Activated CD4-positive, CD25-positive, alpha-beta regulatory T cell treated with anti-CD3 and anti-CD28 coated beads, Interleukin-2, amount 50 U/mL, for 24 hours (primary cell): Measurements from ENCODE around the gene FAM135A.
"Not testable (repeated sequence)": the region's sequence is repeated elsewhere in the genome, so short reads cannot be mapped to it uniquely, and the experiment has no call there.

ENCODE experiments used
- ATAC-seq, 2 donors: fragments of 150-1000 bp; cut with Tn5 transposase; one replicate each; pipeline ENCODE4 v1.10.0; 2021; ENCODE audit warnings: mild to moderate bottlenecking in 1 of 2, moderate library complexity in 1 of 2

FAM135A gene

DNA sequence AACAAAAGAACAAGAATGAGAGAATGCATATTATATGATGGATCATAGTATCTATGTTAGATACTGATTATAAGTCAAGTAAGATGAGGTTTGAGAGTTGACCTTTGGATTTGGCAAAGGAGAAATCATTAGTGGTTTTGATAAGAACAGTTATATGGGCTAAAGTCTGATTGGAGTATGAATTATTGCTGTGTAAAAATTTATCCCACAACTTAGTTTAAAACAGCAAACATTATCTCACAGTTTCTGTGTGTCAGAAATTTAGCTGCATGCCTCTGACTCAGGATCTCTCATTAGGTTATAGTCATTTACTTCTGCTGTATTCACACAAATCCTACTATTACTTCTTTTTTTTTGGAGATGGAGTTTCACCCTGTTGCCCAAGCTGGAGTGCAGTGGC is 56.7 kb downstream of the FAM135A start:
- ATAC-seq, result no peak

DNA sequence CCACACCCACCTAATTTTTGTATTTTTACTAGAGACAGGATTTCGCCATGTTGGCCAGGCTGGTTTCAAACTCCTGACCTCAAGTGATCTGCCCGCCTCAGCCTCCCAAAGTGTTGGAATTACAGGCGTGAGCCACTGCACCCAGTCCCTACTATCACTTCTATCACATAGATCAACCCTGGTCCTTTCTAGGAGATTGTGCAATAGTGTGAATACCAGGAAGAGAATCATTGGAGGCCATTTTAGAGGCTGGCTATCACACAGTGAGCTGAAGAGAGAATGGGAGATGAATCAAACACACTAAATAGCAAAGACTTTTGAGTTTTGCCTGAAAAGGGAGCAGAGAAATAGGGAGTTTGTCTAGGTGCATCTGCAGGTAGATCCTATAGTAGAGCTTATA is 57.2 kb downstream of the FAM135A start:
- ATAC-seq, result not testable (repeated sequence)

DNA sequence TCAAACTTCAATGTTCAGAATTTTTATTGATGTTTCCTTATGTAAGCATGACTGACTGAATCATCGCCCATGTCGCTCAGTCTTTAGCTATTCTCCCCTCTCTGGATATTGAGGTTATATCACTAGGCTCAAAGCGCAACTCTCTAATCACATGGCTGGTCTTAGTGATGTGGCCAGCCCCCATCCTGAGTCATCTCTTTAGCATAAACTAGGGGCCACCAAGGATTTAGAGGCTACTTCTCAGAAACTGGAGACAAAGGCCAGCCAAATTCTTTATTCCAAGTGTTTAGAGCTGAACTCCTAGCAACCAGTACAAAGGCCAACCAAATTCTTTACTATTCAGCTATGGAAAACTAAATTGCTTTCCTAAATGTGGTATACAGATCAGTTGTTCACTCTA is 61.4 kb downstream of the FAM135A start:
- ATAC-seq, result no peak

DNA sequence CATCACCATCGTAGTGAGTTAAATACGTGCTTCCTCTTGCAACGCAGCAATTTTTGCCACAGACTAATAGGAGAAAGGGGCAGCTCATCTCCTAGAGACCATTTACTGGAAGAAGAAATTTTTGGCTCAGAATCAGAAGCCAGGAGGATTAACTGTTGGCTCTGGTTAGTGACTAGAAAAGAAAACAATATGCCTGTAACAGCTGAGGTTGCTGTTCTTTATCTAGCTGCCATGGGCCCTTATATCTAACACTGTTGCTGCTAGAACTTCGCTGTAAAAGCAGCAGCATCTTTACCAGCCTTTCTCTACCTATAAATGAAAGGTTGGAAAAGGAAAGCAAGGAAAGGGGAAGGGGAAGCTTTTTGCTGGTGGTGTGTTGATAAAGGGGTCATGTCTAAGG is 65.9 kb downstream of the FAM135A start:
- ATAC-seq, result no peak

DNA sequence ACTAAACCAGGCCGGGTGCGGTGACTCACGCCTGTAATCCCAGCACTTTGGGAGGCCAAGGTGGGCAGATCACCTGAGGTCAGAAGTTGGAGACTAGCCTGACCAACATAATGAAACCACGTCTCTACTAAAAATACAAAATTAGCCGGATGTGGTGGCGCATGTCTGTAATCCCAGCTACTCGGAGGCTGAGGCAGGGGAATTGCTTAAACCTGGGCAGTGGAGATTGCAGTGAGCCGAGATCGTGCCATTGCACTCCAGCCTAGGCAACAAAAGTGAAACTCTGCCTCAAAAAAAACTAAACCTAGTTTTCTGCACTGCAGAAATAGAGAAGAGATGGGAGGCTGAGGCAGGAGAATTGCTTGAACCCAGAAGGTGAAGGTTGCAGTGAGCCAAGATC is 73.3 kb downstream of the FAM135A start:
- not testable (repeated sequence) for ATAC-seq

DNA sequence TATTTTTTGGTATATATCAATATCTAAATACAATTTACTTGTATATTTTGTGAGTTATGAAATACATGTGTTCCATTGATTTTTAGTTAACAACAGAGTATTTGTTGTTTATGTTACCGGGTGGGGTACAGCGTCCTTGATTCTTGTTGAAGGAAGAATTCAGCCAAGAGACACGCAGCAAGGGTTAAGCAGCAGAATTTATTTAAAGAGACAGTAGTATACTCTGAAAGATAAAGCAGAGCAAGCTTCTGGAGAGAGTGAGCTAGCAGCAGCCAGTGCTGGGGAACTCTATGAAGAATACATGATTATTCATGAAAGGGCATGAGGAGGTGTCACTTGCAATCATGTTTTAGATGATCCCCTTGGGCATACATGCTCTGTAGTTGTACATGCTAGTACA is 76.1 kb downstream of the FAM135A start:
- no peak for ATAC-seq

DNA sequence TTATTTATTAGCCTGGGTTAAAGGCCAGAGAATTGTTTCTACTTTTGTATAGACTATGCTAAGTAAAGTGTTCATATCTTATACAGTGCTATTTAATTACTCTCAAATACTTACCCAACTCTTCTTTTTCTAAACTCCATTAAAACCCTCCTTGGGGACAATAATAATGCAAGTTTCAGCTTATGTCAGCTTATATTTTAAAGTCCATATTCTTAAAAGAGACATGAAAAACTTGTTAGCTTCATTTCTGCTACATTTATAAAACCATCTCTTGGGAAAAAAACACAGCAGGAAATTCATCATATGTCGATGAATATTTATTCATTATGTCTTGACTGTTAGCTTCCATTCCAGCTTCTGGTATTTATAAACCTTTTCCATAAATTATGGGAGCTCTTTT is 81.5 kb downstream of the FAM135A start:
- no peak for ATAC-seq

DNA sequence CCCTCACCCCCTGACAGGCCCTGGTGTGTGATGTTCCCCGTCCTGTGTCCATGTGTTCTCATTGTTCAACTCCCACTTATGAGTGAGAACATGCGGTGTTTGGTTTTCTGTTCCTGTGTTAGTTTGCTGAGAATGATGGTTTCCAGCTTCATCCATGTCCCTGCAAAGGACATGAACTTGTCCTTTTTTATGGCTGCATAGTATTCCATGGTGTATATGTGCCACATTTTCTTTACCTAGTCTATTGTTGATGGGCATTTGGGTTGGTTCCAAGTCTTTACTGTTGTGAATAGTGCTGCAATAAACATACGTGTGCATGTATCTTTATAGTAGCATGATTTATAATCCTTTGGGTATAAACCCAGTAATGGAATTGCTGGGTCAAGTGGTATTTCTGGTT is 82.5 kb downstream of the FAM135A start:
- not testable (repeated sequence) for ATAC-seq

DNA sequence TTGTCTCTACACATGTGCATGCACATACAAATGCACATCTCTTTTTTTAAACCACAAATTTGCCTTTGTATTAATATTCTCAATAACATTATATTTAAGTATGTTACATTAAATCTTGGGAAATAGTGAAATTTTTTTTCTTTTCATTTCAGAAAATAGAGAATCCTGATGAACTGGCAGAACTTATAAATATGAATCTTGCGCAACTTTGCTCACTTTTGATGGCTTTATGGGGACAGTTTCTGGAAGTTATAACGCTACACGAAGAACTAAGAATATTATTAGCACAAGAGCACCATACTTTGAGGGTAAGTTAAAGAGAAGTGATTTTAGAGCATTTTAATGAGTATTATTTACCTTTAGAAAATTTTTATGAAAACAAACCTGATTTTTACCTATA is 89.2 kb downstream of the FAM135A start:
- no peak for ATAC-seq

DNA sequence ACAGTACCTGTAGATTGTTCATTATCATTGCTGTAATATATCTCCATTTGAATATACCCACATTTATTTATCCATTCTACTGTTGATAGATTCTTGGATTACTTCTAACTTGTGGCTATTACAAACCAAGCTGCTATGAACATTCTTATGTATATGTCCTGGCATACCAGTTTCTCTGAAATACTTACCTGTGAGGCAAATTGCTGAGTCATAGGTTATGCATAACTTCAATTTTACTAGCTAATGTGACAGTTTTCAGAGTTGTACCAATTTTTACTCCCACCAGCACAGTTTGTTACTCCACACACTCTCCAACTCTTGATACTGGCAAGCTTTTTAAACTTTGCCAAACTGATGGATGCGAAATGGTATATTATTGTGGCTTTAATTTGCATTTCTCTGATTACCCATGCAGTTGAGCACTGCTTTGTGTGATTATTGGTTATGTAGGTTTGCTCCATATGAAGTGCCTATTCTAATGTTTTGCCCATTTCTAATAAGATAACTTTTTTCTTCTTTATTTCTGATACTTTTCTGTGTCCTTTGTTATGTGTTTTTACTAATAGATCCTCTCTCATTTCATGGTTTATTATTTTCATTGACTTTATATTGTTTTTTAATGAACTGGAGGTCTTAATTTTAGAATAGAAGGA is 90.6 kb downstream of the FAM135A start:
- ATAC-seq, result no peak

DNA sequence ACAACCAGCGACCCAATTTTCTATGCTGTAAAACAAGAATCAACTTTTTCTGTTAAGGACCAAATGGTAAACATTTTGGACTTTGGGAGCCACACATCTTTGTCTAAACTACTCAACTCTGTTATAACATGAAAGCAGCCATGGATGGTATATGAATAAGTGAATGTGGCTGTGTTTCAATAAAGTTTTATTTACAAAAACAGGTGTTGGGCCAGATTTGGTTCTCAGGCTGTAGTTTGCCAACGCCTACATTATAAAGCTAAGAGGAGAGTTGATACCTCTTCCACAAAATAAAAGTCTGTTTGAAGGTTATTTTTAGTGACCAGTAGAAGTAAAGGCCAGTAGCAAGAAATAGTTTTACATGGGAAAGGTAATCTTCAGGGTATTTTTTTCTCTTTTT is 93.0 kb downstream of the FAM135A start:
- no peak for ATAC-seq

DNA sequence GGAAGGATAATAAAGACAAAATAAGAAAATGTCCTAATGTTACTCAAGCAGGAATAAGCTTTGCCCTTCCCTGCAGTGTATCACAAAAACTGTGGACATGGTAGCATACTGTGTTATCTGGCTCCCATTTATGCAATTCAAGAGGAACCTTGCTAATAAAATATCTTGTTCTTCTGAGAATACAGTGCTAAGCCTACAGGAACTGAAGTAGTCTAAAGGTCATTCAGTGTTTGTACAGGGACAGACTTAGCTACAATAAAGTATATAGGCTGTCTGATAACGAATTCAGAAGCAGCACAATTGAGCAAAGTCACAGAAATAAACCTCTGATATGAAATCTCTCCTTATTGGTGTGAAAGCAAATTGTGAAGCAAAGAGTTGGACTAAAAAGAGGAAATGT is 93.9 kb downstream of the FAM135A start:
- no peak for ATAC-seq

DNA sequence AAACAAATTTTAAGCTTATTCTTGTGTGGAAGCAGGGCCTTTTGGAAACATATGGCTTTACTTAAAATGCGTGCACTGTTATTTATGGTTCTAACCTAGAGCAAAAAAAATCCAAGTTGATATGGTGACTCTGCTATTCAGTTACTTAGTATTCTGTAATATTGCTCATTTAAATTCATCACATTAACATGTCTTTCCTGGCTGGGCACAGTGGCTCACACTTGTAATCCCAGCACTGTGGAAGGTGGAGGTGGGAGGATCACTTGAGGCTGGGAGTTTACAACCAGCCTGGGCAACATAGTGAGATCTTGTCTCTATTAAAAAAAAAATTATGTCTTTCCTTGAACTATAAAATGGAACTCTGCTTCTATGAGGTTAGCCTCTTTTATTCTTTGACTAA is 95.6 kb downstream of the FAM135A start:
- ATAC-seq, result no peak

DNA sequence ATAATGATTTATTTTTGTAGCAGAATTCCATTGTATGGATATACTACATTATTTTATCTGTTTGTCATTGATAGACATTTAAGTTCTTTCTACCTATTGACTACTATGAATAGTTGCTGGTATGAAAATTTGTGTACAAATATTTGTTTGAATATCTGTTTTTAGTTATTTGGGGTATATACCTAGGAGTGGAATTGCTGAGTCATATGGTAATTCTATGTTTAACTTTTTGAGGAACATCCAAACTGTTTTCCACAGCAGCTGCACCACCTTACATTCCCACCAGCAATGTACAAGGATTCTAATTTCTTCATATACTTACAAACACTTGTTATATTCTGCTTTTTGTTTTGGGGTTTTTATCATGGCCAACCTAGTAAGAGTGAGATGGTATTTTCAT is 97.3 kb downstream of the FAM135A start:
- no peak for ATAC-seq

DNA sequence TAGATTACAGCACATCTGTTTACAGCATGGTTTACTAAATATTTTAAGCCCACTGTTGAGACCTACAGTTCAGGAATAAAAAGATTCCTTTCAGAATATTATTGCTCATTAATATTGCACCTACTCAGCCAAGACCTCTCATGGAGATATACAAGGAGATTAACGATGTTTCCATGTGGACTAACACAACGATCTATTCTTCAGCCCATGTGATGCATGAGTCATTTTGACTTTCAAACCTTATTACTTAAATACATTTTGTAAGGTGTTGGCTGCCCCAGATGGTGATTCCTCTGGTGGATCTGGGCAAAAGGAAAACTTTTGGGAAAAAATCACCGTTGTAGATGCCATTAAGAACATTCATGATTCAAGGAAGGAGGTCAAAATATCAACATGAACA is 105.4 kb downstream of the FAM135A start:
- ATAC-seq, result no peak

DNA sequence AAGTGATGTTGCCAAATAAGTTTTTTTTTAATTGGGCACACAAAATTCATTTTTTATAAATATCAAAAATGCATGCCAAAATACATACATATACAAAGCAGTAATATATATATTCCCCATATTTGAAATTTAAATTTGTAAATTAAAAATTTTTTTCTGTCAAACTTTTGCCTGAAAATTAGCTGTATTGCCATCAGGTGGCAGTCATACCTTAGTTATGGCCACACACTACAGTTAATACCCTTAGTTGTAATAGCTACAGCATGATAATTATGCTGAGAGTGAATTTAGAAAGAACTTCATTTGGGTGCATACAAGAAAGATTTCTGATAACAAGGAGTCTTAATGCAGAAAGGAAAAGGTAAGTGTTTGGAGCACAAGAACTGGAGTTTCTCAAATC is 107.3 kb downstream of the FAM135A start:
- ATAC-seq, result no peak

DNA sequence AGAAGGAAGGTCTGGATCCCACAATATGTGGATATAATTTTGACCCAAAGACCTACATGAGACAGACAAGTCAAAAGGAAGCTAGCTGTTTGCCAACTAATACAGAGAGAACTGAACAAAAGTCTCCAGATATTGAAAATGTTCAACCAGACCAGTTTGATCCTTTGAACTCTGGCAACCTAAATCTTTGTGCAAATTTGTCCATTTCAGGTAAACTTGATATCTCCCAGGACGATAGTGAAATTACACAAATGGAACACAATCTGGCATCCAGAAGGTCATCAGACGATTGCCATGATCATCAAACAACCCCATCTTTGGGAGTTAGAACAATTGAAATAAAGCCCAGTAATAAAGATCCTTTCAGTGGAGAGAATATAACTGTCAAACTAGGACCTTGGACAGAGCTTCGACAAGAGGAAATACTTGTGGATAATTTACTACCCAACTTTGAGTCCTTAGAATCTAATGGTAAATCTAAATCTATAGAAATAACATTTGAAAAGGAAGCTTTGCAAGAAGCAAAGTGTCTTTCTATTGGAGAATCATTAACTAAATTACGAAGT is 111.5 kb downstream of the FAM135A start:
- no peak for ATAC-seq

DNA sequence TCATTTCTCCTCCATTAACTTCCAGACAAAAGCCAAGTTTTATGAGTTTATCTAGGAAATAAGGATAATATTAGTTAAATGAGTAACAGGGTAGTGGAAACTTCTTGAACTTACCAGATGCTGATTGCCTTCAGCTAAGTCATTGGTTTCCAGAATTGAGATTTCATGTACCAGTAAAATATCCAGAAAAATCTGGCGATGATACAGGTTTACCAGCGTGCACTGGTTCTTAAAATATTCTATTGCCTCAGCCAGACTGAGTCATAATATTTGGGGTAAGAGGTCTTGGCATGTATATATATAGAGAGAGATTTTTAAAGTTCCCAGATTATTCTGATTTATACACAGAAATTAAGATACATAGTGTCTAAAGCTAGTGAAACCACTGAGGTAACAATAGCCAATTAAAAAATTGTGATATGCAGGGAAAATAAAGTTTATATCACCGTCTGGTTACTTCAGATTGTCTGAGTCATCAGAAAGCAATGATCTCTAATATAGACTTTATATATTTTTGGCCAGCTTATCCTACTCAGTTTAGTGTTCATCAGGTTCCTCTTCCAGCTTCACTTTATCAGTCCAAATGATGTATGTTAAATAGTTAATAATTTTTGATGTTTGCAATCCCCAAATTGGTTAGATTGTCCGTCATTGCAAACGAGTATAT is 113.9 kb downstream of the FAM135A start:
- ATAC-seq, result no peak

DNA sequence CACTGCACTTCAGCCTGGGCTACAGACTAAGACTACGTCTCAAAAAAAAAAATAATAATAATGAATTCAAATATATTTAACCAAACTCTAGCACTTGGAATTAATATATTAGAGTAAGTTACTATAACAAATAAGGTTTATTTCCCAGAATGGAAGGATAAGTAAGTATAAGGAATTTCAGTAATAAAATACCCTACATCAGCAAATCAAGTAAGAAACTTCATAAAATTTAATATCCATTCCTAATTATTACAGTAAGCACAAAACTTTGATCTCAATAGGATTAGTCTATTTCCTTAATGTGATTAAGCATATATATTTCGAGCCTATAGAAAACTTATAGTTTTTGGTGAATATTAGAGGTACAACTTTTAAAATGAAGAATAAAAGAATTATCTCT is 116.7 kb downstream of the FAM135A start:
- ATAC-seq, result no peak

DNA sequence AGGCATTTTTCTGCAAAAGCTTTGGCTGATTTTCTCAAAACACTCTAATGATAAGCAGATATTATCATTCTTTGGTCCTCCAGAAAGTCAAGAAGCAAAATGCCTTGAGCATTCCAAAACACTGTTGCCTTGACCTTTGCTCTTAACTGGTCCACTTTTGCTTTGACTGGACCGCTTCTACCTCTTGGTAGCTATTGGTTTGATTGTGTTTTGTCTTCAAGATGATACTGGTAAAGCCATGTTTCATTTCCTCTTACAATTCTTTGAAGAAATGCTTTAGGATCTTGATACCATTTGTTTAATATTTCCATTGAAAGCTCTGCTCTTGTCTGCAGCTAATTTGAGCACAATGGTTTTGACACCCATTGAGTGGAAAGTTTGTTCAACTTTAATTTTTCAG is 117.8 kb downstream of the FAM135A start:
- no peak for ATAC-seq

DNA sequence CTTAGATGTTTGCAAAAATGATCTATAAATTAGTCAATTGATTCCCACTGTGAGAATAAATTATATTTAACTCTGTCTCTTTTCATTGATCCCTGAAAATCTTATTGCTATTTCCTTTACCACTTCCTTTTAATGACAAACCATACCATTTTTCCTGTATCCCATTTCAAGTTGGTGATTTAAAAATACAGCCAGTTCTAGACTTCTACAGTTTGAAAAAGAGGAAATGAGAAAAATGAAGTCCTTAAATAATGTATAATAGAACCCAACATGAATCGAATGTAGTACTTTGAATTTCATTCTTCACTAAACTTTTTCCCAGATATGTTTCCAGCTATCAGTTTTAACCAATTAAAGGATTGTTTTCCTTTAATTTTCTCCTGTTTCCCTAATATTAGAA is 124.0 kb downstream of the FAM135A start:
- ATAC-seq, result no peak

DNA sequence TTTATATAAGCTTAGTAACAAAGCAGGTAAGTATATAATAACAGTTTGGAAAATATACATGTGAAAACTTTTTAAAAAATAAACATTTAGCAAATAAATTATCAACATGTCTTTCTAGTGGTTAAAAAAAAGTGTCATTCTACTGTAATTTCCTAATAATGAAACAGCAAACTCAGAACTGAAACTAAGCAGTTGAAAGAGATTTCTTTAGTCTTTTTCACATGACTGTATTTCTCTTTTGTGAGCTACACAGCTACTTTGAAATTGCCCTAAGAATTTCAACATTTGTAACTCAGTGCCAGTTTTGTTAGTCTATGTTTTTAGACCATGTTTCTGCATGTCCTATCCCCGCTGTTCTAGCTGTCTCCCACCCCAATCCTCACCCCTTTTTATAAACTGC is 125.1 kb downstream of the FAM135A start:
- no peak for ATAC-seq

DNA sequence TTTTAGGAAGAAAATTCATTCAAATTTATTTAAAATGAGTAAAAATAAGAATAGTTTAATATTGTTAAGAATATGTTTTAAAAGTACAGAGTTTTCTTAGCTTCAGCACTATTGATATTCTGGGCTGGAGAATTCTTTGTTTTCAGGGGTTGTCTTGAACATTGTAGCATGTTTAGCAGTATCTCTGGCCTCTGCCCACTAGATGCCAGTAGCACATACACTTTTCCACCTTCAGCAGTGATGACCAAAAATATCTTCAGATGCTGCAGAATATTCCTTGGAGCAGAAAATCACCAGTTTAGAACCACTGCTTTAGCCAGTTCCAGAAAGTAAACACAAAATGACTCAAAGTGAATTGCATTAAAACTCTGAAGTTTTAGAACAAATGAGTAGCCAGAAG is 134.0 kb downstream of the FAM135A start:
- no peak for ATAC-seq

DNA sequence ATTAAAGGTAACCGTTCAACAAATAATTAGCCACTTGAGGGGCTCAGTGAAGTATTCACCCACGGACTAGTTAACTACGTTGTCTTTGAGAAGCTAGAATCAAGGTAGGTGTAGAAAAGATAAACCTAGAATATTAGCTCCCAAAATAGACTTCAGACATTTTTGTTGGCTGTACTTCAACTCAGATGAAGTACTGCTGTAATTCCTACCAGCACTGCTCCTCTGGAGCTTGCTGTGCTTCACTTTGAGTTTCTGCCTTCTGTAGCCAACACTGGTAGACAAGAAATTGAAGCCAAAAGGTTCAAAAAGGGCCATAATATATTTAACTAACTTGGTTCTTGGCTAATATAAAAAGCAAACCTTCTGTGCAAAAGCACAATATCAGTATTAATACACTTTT is 134.6 kb downstream of the FAM135A start:
- ATAC-seq, result no peak

DNA sequence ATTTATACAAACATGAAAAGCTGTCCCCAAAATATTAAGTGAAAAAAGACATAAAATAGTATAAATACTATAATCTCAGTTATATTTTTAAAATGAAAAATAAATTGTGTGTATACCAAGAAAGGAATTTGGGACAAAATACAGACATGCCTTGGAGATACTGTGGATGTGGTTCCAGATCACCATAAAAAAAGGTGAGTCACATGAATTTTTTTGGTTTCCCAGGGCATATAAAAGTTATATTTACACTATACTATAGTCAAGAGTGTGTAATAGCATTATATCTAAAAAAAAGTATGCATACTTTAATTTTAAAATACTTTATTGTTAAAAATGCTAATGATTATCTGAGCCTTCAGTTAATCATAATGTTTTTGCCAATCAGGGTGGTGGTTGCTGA is 136.0 kb downstream of the FAM135A start:
- ATAC-seq, result no peak
